ENCODE data around the gene ANKMY1.

ANKMY1 gene

GRCh38 chr2:240447331-240447730 lies 110.5 kb downstream of the ANKMY1 start:
- CTCF ChIA-PET = interaction anchor here (0.6 kb wide), 1 partner anchor 135 kb away, joined by 3 read pairs; no protein-coding TSS in a partner anchor
- H3K27ac ChIP-seq (ENCODE audit: extremely low read depth, low read depth, low read length) = no peak overlapping the region

GRCh38 chr2:240446664-240447175 lies 111.1 kb downstream of the ANKMY1 start:
- H3K4me3 ChIP-seq (ENCODE audit: low read depth, low read length) = no peak overlapping the region
- no peaks in the 10 kb centered on the region for H3K36me3 ChIP-seq (ENCODE audit: control insufficient read depth in 2 of 2, insufficient read depth in 1 of 2, low read length in 2 of 2)
- ChIA-PET CTCF (interaction anchor here (0.6 kb wide), 1 partner anchor 135 kb away, joined by 3 read pairs; no protein-coding TSS in a partner anchor), POLR2A (no interaction called here)
- H3K4me1 ChIP-seq (ENCODE audit: control insufficient read depth, insufficient read depth, low read length) = peaks cover 2% of the 10 kb centered on the region; the same call in 1 of the 2 replicates
- no peak overlapping the region for H3K27ac ChIP-seq (ENCODE audit: extremely low read depth, low read depth, low read length)
- H3K9me3 ChIP-seq (ENCODE audit: control insufficient read depth, insufficient read depth, low read depth, low read length) = no peaks in the 10 kb centered on the region
- no peak for TF ChIP-seq ZNF223 (tag by site-specific recombination; IDR thresholded peaks at IDR 0.05)
- TF ChIP-seq ZNF707 (tag by site-specific recombination; IDR thresholded peaks at IDR 0.05) = no peak
- TF ChIP-seq SP2 (tag by site-specific recombination; IDR thresholded peaks at IDR 0.05) = no peak
- TF ChIP-seq HIC1 (tag by site-specific recombination; IDR thresholded peaks at IDR 0.05) = no peak
- no peak for TF ChIP-seq ZNF335 (tag by site-specific recombination; conservative IDR thresholded peaks at IDR 0.05)
- TF ChIP-seq ZNF639 (tag by site-specific recombination; IDR thresholded peaks at IDR 0.05) = no peak
- TF ChIP-seq, protein P1, sequence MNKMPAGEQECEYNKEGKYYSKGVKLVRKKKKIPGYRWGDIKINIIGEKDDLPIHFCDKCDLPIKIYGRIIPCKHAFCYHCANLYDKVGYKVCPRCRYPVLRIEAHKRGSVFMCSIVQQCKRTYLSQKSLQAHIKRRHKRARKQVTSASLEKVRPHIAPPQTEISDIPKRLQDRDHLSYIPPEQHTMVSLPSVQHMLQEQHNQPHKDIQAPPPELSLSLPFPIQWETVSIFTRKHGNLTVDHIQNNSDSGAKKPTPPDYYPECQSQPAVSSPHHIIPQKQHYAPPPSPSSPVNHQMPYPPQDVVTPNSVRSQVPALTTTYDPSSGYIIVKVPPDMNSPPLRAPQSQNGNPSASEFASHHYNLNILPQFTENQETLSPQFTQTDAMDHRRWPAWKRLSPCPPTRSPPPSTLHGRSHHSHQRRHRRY (tag by site-specific recombination; IDR thresholded peaks at IDR 0.05) = no peak
- TF ChIP-seq ZNF76 (tag by site-specific recombination; IDR thresholded peaks at IDR 0.05; ENCODE audit: borderline replicate concordance, low read depth) = no peak
- TF ChIP-seq ZNF843 (tag by site-specific recombination; IDR thresholded peaks at IDR 0.05) = no peak
- TF ChIP-seq ZNF169 (tag by site-specific recombination; IDR thresholded peaks at IDR 0.05) = no peak
- no peak for TF ChIP-seq ZNF704 (tag by site-specific recombination; IDR thresholded peaks at IDR 0.05)
- no peak for TF ChIP-seq ZNF404 (tag by site-specific recombination; IDR thresholded peaks at IDR 0.05)
- no peak for TF ChIP-seq ZBTB20 (tag by site-specific recombination; IDR thresholded peaks at IDR 0.05)
- no peak for TF ChIP-seq ZNF792 (tag by site-specific recombination; IDR thresholded peaks at IDR 0.05)
- no peak for TF ChIP-seq ZNF549 (tag by site-specific recombination; IDR thresholded peaks at IDR 0.05)
- no peak for TF ChIP-seq KLF10 (tag by site-specific recombination; IDR thresholded peaks at IDR 0.05)
- TF ChIP-seq KLF8 (tag by site-specific recombination; IDR thresholded peaks at IDR 0.05) = no peak
- TF ChIP-seq ZNF114 (tag by site-specific recombination; IDR thresholded peaks at IDR 0.05) = no peak
- TF ChIP-seq, protein P2, sequence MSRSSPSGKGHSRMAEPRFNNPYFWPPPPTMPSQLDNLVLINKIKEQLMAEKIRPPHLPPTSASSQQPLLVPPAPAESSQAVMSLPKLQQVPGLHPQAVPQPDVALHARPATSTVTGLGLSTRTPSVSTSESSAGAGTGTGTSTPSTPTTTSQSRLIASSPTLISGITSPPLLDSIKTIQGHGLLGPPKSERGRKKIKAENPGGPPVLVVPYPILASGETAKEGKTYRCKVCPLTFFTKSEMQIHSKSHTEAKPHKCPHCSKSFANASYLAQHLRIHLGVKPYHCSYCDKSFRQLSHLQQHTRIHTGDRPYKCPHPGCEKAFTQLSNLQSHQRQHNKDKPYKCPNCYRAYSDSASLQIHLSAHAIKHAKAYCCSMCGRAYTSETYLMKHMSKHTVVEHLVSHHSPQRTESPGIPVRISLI (tag by site-specific recombination; IDR thresholded peaks at IDR 0.05) = no peak

More at GRCh38 chr2:240447331-240447730, 110.5 kb downstream of the ANKMY1 start:
- peaks cover 2% of the 10 kb centered on the region; the same call in 1 of the 2 replicates for H3K4me1 ChIP-seq (ENCODE audit: control insufficient read depth, insufficient read depth, low read length)
- POLR2A ChIA-PET = no interaction called here
- H3K36me3 ChIP-seq (ENCODE audit: control insufficient read depth in 2 of 2, insufficient read depth in 1 of 2, low read length in 2 of 2) = no peaks in the 10 kb centered on the region
- H3K9me3 ChIP-seq (ENCODE audit: control insufficient read depth, insufficient read depth, low read depth, low read length) = no peaks in the 10 kb centered on the region
- no peak overlapping the region for H3K4me3 ChIP-seq (ENCODE audit: low read depth, low read length)
- no peak for TF ChIP-seq FEZF1 (tag by site-specific recombination; IDR thresholded peaks at IDR 0.05)
- TF ChIP-seq KLF8 (tag by site-specific recombination; IDR thresholded peaks at IDR 0.05) = no peak
- TF ChIP-seq PATZ1 (tag by site-specific recombination; IDR thresholded peaks at IDR 0.05) = no peak
- no peak for TF ChIP-seq ZNF433 (tag by site-specific recombination; IDR thresholded peaks at IDR 0.05; ENCODE audit: low read depth)
- no peak for TF ChIP-seq ZNF747 (tag by site-specific recombination; IDR thresholded peaks at IDR 0.05)

All from HEK293 (cell line).